ENCODE data around the gene FAM151A. TPM values are rescaled to one million over a fixed set of nuclear protein-coding genes. Genes with fewer than 3 reads are reported as not detected.
"Not testable (repeated sequence)": the region's sequence is repeated elsewhere in the genome, so short reads cannot be mapped to it uniquely, and the experiment has no call there.

FAM151A gene
- total RNA-seq, 1 donor from 2014 or later, result not detected

DNA sequence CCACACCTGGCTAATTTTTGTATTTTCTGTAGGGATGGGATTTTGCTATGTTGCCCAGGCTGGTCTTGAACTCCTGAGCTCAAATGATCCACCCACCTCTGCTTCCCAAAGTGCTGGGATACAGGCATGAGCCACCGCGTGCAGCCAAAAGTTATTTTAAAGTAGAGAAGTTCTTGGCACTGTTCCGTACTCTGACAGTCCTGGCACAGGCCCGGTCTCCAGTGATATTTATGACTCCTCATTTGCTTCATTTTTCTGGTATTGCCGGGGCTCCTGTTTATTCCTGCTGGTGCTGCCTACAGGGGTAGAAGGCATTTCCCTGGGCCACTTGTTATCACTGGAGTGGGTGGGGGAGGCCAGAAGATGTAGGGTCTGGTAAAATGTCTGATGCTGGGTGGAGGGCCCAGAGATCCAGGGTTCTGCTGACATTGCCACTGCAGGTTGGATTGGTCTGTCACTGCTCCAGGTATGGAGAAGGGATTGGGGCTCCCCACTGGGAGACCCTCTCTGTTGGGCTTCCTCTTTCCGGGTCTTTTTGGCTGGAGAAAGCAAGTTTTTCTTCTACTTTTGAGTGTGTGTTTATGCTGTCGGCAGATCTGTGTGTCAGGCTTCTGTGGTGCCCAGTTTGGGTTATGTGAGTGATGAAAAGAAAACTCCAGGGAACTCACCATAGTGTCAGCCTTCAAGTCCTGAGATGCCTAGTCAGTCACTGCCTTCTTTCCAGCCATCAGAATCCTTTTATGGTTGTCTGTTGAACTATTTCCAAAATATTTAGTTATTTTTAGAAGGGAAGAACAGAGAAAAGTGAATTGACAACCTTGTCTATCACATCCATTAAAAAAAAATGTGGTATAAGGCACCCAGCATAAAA lies 22.7 kb upstream of the FAM151A start:
- Mint-ChIP-seq H3K36me3 (ENCODE audit: unreplicated experiment) (peaks cover 2% of the 10 kb centered on the region), H3K27ac (ENCODE audit: unreplicated experiment) (no peak overlapping the region), H3K9me3 (ENCODE audit: unreplicated experiment) (no peaks in the 10 kb centered on the region), H3K4me3 (ENCODE audit: unreplicated experiment) (no peak overlapping the region), H3K27me3 (ENCODE audit: unreplicated experiment) (peaks cover 31% of the 10 kb centered on the region), H3K4me1 (ENCODE audit: unreplicated experiment) (no peaks in the 10 kb centered on the region)
- TF ChIP-seq, protein P1, sequence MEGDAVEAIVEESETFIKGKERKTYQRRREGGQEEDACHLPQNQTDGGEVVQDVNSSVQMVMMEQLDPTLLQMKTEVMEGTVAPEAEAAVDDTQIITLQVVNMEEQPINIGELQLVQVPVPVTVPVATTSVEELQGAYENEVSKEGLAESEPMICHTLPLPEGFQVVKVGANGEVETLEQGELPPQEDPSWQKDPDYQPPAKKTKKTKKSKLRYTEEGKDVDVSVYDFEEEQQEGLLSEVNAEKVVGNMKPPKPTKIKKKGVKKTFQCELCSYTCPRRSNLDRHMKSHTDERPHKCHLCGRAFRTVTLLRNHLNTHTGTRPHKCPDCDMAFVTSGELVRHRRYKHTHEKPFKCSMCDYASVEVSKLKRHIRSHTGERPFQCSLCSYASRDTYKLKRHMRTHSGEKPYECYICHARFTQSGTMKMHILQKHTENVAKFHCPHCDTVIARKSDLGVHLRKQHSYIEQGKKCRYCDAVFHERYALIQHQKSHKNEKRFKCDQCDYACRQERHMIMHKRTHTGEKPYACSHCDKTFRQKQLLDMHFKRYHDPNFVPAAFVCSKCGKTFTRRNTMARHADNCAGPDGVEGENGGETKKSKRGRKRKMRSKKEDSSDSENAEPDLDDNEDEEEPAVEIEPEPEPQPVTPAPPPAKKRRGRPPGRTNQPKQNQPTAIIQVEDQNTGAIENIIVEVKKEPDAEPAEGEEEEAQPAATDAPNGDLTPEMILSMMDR (IDR thresholded peaks at IDR 0.05), result no peak
- no peak for DNase-seq (ENCODE audit: extremely low spot score, unreplicated experiment)

DNA sequence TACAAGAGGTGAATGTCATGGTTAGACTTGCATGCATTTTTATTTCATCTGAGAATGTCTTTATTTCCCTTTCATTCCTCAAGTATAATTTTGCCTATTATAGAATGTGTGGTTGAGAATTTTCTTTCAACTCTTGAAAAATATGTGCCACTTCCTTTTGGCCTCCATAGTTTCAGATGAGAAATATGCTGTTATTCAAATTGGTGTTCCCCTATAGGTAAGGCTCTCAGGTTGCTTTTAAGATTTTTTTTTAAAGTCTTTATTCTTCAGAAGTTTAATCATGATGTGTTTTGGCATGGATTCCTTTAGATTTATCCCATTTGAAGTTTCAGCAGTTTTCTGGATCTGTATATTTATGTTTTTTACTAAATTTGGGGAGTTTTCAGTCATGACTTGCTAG lies 20.4 kb upstream of the FAM151A start:
- Mint-ChIP-seq H3K27ac (ENCODE audit: unreplicated experiment) (no peak overlapping the region), H3K36me3 (ENCODE audit: unreplicated experiment) (peaks cover 2% of the 10 kb centered on the region), H3K27me3 (ENCODE audit: unreplicated experiment) (peaks cover 20% of the 10 kb centered on the region), H3K9me3 (ENCODE audit: unreplicated experiment) (no peaks in the 10 kb centered on the region), H3K4me3 (ENCODE audit: unreplicated experiment) (no peak overlapping the region), H3K4me1 (ENCODE audit: unreplicated experiment) (no peaks in the 10 kb centered on the region)
- DNase-seq (ENCODE audit: extremely low spot score, unreplicated experiment), result no peak
- TF ChIP-seq, protein P1 (IDR thresholded peaks at IDR 0.05), result no peak

DNA sequence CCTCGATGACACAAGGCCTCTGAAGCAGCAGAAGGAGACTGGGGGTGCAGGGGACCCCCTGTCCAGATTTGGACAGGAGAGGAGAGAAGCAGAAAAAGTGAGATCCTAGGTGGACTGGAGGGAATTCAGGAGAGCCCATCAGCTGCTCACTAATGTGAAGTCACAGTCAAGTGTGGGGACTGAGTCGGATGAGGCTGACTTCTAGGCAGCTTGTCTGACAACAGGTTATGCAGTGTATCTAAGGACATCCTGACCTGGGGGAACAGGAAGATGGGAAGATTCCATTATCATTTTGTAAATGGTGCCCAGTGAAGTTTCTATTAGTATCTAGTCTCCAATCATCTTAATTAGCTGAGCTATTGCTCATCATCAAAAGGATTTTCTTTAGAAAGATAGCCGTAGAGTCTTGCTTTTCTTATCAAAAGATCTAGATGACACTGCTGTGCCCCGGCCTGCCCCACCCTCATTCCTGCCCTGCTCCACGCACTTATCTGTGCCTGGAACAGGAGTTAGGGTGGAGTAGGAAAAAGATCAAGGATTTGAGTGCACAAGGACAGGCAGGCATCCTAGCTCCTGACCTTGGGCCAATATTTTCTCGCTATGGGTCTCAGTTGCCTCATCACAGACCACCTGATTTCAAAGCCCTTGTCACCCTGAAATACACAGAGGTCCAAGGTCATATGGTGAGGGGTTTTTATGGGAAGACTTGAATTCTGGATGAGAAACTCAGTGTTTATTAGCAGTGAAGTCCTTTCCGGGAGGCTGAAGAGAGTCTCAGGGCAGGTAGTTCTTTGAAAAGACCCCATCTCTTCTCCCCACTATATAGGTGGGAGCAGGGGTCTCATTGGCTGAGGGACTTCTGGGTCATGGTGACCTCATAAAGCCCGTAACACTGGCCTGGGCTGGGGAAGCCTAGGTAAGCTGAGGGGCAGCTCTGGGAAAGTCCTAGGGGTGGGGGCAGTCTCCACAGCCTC lies 17.8 kb upstream of the FAM151A start, which contains the start of gene MROH7:
MROH7 (plus strand) TSS at position 924 of the 974 bp plus-strand sequence. CDS start 11,141 bp downstream, outside the sequence.
- no peak for DNase-seq (ENCODE audit: extremely low spot score, unreplicated experiment)
- Mint-ChIP-seq H3K36me3 (ENCODE audit: unreplicated experiment) (peaks cover 2% of the 10 kb centered on the region), H3K4me1 (ENCODE audit: unreplicated experiment) (no peaks in the 10 kb centered on the region), H3K4me3 (ENCODE audit: unreplicated experiment) (no peak within 1 kb of the TSS), H3K27me3 (ENCODE audit: unreplicated experiment) (peaks cover 22% of the 10 kb centered on the region), H3K9me3 (ENCODE audit: unreplicated experiment) (no peaks in the 10 kb centered on the region), H3K27ac (ENCODE audit: unreplicated experiment) (no peak within 1 kb of the TSS)
- TF ChIP-seq, protein P1 (IDR thresholded peaks at IDR 0.05), result no peak

DNA sequence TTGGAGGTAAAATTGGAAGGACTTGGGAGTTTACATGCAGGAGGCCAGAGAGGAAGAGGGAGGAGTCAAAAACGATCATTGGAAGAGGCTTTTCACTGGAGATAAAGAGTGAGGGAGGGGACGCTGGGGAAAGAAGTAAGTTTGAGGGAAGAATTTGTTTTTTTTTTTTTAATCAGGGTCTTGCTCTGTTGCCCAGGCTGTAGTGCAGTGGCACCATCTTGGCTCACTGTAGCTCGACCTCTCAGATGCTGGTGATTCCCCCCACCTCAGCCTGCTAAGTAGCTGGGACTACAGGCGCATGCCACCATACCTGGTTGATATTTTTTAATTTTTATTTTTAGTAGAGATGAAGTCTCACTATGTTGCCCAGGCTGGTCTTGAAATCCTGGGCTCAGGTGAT lies 17.0 kb upstream of the FAM151A start:
- TF ChIP-seq, protein P1 (IDR thresholded peaks at IDR 0.05), result no peak
- DNase-seq (ENCODE audit: extremely low spot score, unreplicated experiment), result no peak
- Mint-ChIP-seq H3K4me1 (ENCODE audit: unreplicated experiment) (no peaks in the 10 kb centered on the region), H3K27me3 (ENCODE audit: unreplicated experiment) (peaks cover 24% of the 10 kb centered on the region), H3K4me3 (ENCODE audit: unreplicated experiment) (no peak overlapping the region), H3K27ac (ENCODE audit: unreplicated experiment) (no peak overlapping the region), H3K9me3 (ENCODE audit: unreplicated experiment) (no peaks in the 10 kb centered on the region), H3K36me3 (ENCODE audit: unreplicated experiment) (peaks cover 2% of the 10 kb centered on the region)

DNA sequence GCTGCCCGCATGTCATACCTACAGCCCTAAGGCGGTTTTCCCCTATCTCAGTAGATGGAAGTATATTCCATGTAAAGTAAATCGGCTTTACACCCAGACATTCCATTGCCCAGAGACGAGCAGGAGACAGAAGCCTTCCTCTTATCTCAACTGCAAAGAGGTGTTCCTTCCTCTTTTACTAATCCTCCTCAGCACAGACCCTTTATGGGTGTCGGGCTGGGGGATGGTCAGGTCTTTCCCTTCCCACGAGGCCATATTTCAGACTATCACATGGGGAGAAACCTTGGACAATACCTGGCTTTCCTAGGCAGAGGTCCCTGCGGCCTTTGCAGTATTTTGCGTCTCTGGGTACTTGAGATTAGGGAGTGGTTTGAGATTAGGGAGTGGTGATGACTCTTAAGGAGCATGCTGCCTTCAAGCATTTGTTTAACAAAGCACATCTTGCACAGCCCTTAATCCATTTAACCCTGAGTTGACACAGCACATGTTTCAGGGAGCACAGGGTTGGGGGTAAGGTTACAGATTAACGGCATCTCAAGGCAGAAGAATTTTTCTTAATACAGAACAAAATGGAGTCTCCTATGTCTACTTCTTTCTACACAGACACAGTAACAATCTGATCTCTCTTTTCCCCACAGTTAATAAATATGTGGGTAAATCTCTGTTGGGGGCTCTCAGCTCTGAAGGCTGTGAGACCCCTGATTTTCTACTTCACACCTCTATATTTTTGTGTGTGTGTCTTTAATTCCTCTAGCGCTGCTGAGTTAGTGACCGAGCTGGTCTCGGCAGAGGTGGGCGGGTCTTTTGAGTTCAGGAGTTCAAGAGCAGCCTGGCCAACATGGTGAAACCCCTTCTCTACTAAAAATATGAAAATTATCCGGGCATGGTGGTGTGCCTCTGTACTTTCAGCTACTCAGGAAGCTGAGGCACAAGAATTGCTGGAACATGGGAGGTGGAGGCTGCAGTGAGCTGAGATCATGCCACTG lies 13.4 kb upstream of the FAM151A start:
- H3K36me3 Mint-ChIP-seq (ENCODE audit: unreplicated experiment); H3K9me3 Mint-ChIP-seq (ENCODE audit: unreplicated experiment); H3K27ac Mint-ChIP-seq (ENCODE audit: unreplicated experiment); H3K4me3 Mint-ChIP-seq (ENCODE audit: unreplicated experiment); H3K4me1 Mint-ChIP-seq (ENCODE audit: unreplicated experiment); DNase-seq (ENCODE audit: extremely low spot score, unreplicated experiment): not testable (repeated sequence)
- peaks cover 54% of the 10 kb centered on the region for H3K27me3 Mint-ChIP-seq (ENCODE audit: unreplicated experiment)

DNA sequence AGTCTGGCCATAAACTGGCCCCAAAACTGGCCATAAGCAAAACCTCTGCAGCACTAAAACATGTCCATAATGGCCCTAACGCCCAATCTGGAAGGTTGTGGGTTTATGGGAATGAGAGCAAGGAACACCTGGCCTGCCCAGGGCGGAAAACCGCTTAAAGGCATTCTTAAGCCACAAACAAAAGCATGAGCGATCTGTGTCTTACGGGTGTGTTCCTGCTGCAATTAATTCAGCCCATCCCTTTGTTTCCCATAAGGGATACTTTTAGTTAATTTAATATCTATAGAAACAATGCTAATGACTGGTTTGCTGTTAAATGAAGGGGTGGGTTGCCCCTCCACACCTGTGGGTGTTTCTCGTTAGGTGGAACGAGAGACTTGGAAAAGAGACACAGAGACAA lies 12.5 kb upstream of the FAM151A start:
- not testable (repeated sequence) for H3K4me3 Mint-ChIP-seq (ENCODE audit: unreplicated experiment); H3K4me1 Mint-ChIP-seq (ENCODE audit: unreplicated experiment); H3K27ac Mint-ChIP-seq (ENCODE audit: unreplicated experiment); H3K36me3 Mint-ChIP-seq (ENCODE audit: unreplicated experiment); H3K9me3 Mint-ChIP-seq (ENCODE audit: unreplicated experiment); DNase-seq (ENCODE audit: extremely low spot score, unreplicated experiment)
- H3K27me3 Mint-ChIP-seq (ENCODE audit: unreplicated experiment), result peaks cover 57% of the 10 kb centered on the region

Data from osteocyte (in vitro differentiated cells).